HepG2 (cell line): ENCODE data around the gene SMPD1. TPM values are rescaled to one million over a fixed set of nuclear protein-coding genes. Genes with fewer than 3 reads are reported as not detected.

Experiments
- HCFC1 ChIP-seq: fragments of 150-350 bp; IDR thresholded peaks from 2 replicates; pipeline ENCODE4 v1.6.1; 2014; ENCODE audit warnings: low read depth, low read length
- KAT2B ChIP-seq: fragments of 150-350 bp; IDR thresholded peaks from 2 replicates; pipeline ENCODE4 v1.6.1; 2014; ENCODE audit warnings: low read depth, low read length, borderline replicate concordance
- KDM2A ChIP-seq: sonication (generic); formaldehyde crosslinking; IDR thresholded peaks from 2 replicates; pipeline ENCODE4 v1.4.0; 2020; ENCODE audit warnings: low read depth, missing genetic modification reagents, borderline replicate concordance
- KMT2B ChIP-seq: IDR thresholded peaks from 2 replicates; pipeline ENCODE4 v1.6.1; 2016; ENCODE audit warnings: missing genetic modification reagents, missing compliant biosample characterization
- MIER2 ChIP-seq: IDR thresholded peaks from 2 replicates; pipeline ENCODE4 v1.6.1; 2016; ENCODE audit warnings: missing biosample characterization, missing genetic modification reagents
- NFAT5 ChIP-seq: sonication (generic); formaldehyde crosslinking; IDR thresholded peaks from 2 replicates; pipeline ENCODE4 v1.4.0; 2020; ENCODE audit warnings: missing genetic modification reagents
- PBX2 ChIP-seq: IDR thresholded peaks from 2 replicates; pipeline ENCODE4 v1.6.1; 2016; ENCODE audit warnings: control low read depth
- PRDM4 ChIP-seq: sonication (generic); formaldehyde crosslinking; IDR thresholded peaks from 2 replicates; pipeline ENCODE4 v1.9.0; 2021; ENCODE audit warnings: missing genetic modification reagents, borderline replicate concordance
- YEATS4 ChIP-seq: sonication (generic); formaldehyde crosslinking; IDR thresholded peaks from 2 replicates; pipeline ENCODE4 v1.4.0; 2020; ENCODE audit warnings: missing genetic modification reagents, borderline replicate concordance
- ZNF251 ChIP-seq: sonication (generic); formaldehyde crosslinking; IDR thresholded peaks from 2 replicates; pipeline ENCODE4 v1.9.0; 2021; ENCODE audit warnings: mild to moderate bottlenecking, missing genetic modification reagents
- ZNF562 ChIP-seq: sonication (generic); formaldehyde crosslinking; IDR thresholded peaks from 2 replicates; pipeline ENCODE4 v1.8.0; 2022; ENCODE audit warnings: missing genetic modification reagents, borderline replicate concordance
- ZNF605 ChIP-seq: sonication (generic); formaldehyde crosslinking; IDR thresholded peaks from 2 replicates; pipeline ENCODE4 v1.8.0; 2022; ENCODE audit warnings: mild to moderate bottlenecking, missing genetic modification reagents
- ZNF616 ChIP-seq: sonication (generic); formaldehyde crosslinking; IDR thresholded peaks from 2 replicates; pipeline ENCODE4 v1.5.0; 2020; ENCODE audit warnings: low read depth, mild to moderate bottlenecking, missing genetic modification reagents
- ZSCAN22 ChIP-seq: sonication (generic); formaldehyde crosslinking; IDR thresholded peaks from 2 replicates; pipeline ENCODE4 v1.4.0; 2020; ENCODE audit warnings: mild to moderate bottlenecking, missing genetic modification reagents
- polyA plus RNA-seq, 8 experiments: library from polyadenylated mRNA; depleted of rRNA in 3 of 8; stranded (reverse) in 7 of 8; unstranded in 1 of 8; fragments of >200 nt; fragmentation: Illumina TruSeq in 4 of 8; extraction: Trizol in 4 of 8; gene quantifications; 2 replicates each; pipeline versions ENCODE4 v1.2.1 to v1.2.3, GENCODE V29; 2011 to 2016; ENCODE audit warnings: low read depth in 4 of 8, missing spikeins in 1 of 8, mixed read lengths in 1 of 8; ENCODE audit not compliant: insufficient read depth in 1 of 8
- total RNA-seq, 5 experiments: library from RNA; depleted of rRNA; stranded (reverse); fragments of >200 nt; fragmentation: Illumina TruSeq; extraction: Trizol; gene quantifications; 2 replicates each; pipeline ENCODE4 v1.2.3, GENCODE V29; 2016; ENCODE audit warnings: low read depth in 1 of 5
- TF ChIP-seq, protein P1 (sequence below): sonication (generic); formaldehyde crosslinking; IDR thresholded peaks from 2 replicates; pipeline ENCODE4 v1.5.0; 2020; ENCODE audit warnings: mild to moderate bottlenecking, missing genetic modification reagents

SMPD1 gene
- total and polyA plus RNA-seq, 2 of the 13 experiments (the other 11 are each of a cell fraction or from before 2014, with no cell fraction given): 6.3 to 8.4 TPM

DNA sequence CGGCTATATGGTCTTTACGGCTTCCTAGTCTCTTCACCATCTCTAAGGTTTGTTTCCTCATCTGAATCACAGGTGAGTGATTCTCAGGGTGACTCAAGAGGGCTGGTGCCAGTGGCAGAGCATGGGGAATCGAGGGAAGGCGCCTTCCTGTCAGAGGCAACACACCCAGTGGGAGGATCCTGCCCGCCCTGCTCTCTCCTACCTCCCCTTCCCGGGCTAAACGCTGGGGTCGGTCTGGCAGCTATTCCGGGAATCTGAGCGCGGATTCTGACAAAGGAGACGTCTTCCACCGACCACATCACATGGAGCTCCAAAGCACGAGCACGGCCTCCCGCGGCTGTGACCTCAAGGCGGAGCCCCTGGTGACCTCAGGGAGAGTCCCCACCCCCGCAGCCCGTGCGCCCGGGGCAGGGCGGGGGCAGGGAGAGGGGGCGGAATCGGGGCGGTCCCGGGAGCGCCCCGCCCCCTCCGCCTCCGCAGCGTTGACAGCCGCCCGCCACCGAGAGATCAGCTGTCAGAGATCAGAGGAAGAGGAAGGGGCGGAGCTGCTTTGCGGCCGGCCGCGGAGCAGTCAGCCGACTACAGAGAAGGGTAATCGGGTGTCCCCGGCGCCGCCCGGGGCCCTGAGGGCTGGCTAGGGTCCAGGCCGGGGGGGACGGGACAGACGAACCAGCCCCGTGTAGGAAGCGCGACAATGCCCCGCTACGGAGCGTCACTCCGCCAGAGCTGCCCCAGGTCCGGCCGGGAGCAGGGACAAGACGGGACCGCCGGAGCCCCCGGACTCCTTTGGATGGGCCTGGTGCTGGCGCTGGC, at the start of gene SMPD1 (continued):
- TF ChIP-seq NFAT5 (no peak), ZNF562 (CRISPR knock-in tag) (no peak), PBX2 (CRISPR knock-in tag) (no peak), YEATS4 (CRISPR knock-in tag) (peak; percentile 28; the same call in 1 of the 2 replicates), KMT2B (CRISPR knock-in tag) (peak; percentile 54; the same call in 1 of the 2 replicates), KDM2A (CRISPR knock-in tag) (peak; percentile 54; the same call in 1 of the 2 replicates), ZNF251 (CRISPR knock-in tag) (no peak), ZNF616 (CRISPR knock-in tag) (0 out of 2 replicates have a peak, but pooled peaks have one; percentile 44), PRDM4 (CRISPR knock-in tag) (no peak), ZSCAN22 (CRISPR knock-in tag) (no peak), KAT2B (no peak), ZNF605 (CRISPR knock-in tag) (peak; percentile 46; the same call in 1 of the 2 replicates), MIER2 (0 out of 2 replicates have a peak, but pooled peaks have one; percentile 12), HCFC1 (no peak)
- TF ChIP-seq, protein P1, sequence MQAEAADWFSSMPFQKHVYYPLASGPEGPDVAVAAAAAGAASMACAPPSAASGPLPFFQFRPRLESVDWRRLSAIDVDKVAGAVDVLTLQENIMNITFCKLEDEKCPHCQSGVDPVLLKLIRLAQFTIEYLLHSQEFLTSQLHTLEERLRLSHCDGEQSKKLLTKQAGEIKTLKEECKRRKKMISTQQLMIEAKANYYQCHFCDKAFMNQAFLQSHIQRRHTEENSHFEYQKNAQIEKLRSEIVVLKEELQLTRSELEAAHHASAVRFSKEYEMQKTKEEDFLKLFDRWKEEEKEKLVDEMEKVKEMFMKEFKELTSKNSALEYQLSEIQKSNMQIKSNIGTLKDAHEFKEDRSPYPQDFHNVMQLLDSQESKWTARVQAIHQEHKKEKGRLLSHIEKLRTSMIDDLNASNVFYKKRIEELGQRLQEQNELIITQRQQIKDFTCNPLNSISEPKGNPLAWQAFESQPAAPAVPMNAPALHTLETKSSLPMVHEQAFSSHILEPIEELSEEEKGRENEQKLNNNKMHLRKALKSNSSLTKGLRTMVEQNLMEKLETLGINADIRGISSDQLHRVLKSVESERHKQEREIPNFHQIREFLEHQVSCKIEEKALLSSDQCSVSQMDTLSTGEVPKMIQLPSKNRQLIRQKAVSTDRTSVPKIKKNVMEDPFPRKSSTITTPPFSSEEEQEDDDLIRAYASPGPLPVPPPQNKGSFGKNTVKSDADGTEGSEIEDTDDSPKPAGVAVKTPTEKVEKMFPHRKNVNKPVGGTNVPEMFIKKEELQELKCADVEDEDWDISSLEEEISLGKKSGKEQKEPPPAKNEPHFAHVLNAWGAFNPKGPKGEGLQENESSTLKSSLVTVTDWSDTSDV (CRISPR knock-in tag): peak; percentile 83; the same call in 1 of the 2 replicates
